ENCODE data around the gene MRPL19.

Gene MRPL19

DNA sequence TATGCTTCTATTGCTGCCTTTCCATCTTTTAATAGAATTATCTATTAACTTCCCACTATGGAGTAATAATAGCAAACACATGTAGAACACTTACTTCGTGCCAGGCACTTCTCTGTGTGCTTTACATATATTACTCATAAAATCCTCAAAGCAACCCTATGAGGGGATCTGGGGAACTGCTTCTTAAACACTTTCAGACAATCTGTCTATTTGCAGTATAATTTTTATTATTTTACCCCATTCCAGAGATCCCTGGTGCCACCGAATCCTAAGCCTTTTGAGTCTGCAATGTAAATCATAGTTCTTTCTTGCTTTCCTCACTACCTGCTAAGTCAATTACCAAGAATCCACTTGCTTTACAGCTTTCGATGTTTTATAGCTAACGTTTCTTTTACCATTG is 89.7 kb downstream of the MRPL19 start:
- DNase-seq (ENCODE audit: low read depth) = no peak

DNA sequence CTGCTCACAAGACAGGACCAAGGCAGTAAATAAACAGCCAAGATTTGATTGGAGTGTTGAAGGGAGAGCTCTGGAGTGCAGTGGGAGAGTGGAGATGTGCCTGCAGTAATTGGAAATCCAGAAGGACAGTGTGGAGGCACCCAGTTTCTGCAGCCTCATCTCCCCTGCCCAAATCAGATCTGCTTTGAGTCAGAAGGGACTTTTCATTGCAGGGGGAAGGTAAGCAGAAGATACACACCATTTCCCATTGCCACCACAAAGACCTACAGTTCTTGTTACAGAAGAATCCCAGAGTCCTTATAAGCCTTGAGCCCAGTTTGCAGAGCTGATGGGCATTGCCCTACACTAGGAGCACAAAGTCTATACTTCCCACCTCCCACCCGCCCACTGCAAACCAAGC is 91.4 kb downstream of the MRPL19 start:
- DNase-seq (ENCODE audit: low read depth) = no peak
